PC-9 (cell line): Measurements from ENCODE around the gene CD8B. TPM values are rescaled to one million over a fixed set of nuclear protein-coding genes. Genes with fewer than 3 reads are reported as not detected.

Source experiments
- BruUV-seq: library from RNA; stranded (reverse); fragments of 400-500 nt; replicated peaks from 2 replicates; lab custom pipeline; 2021; lab: Mats Ljungman, UMichigan
- CTCF ChIA-PET: fragments of 300-600 bp; sonication (Branson Sonifier 250); formaldehyde crosslinking; loops from one replicate; lab custom pipeline; 2022; ENCODE audit warnings: antibody characterized with exemption; lab: Charles Lee
- POLR2A ChIA-PET: fragments of 300-600 bp; sonication (Branson Sonifier 250); formaldehyde crosslinking; loops from one replicate; lab custom pipeline; 2022; ENCODE audit warnings: antibody characterized with exemption; ENCODE audit not compliant: unreplicated experiment; lab: Charles Lee
- DNase-seq, 2 experiments: peaks; one replicate each; pipeline versions ENCODE4 v3.0.0 to v3.0.0-alpha.2; 2015 to 2022; ENCODE audit warnings: mixed read lengths in 1 of 2
- H2AFZ ChIP-seq: fragments of 200-600 bp; sonication (generic); 2 replicates; pipeline ENCODE4 v1.8.1; 2017; ENCODE audit warnings: antibody characterized with exemption
- H3F3A ChIP-seq: fragments of 200-600 bp; sonication (generic); 2 replicates; pipeline ENCODE4 v1.8.1; 2017; ENCODE audit warnings: antibody characterized with exemption, mild to moderate bottlenecking, low read depth; ENCODE audit not compliant: insufficient read depth
- H3K27ac ChIP-seq: fragments of 200-600 bp; sonication (generic); 2 replicates; pipeline ENCODE4 v1.6.1; 2016; ENCODE audit warnings: mixed run types
- H3K27me3 ChIP-seq: fragments of 200-600 bp; sonication (generic); 2 replicates; pipeline ENCODE4 v1.6.1; 2016; ENCODE audit warnings: low read depth, mixed run types; ENCODE audit not compliant: insufficient read depth
- H3K36me3 ChIP-seq: fragments of 200-600 bp; sonication (generic); 2 replicates; pipeline ENCODE4 v1.6.1; 2016; ENCODE audit warnings: low read depth, mixed run types
- H3K4me1 ChIP-seq: fragments of 200-600 bp; sonication (generic); replicated peaks from 2 replicates; pipeline ENCODE4 v1.6.1; 2016; ENCODE audit warnings: mixed run types; ENCODE audit not compliant: insufficient read depth
- H3K4me2 ChIP-seq: fragments of 200-600 bp; sonication (generic); 2 replicates; pipeline ENCODE4 v1.6.1; 2017; ENCODE audit warnings: mixed run types
- H3K4me3 ChIP-seq: fragments of 200-600 bp; sonication (generic); 2 replicates; pipeline ENCODE4 v1.6.1; 2016; ENCODE audit warnings: mixed run types
- H3K79me2 ChIP-seq: fragments of 200-600 bp; sonication (generic); 2 replicates; pipeline ENCODE4 v1.6.1; 2017; ENCODE audit warnings: low read depth, mixed run types
- H3K9me2 ChIP-seq: fragments of 200-600 bp; sonication (generic); 2 replicates; pipeline ENCODE4 v1.8.1; 2017; ENCODE audit warnings: mild to moderate bottlenecking; ENCODE audit not compliant: insufficient read depth
- H3K9me3 ChIP-seq: fragments of 200-600 bp; sonication (generic); 2 replicates; pipeline ENCODE4 v1.8.1; 2016; ENCODE audit warnings: low read depth; ENCODE audit not compliant: insufficient read depth
- H4K20me1 ChIP-seq: fragments of 200-600 bp; sonication (generic); 2 replicates; pipeline ENCODE4 v1.8.1; 2017; ENCODE audit not compliant: insufficient read depth
- EZH2 ChIP-seq: fragments of 200-600 bp; sonication (generic); IDR thresholded peaks from 2 replicates; pipeline ENCODE4 v1.8.0; 2017; ENCODE audit warnings: antibody characterized with exemption, low read depth
- intact Hi-C: fragments of 100-400 bp; cut with micrococcal nuclease; formaldehyde crosslinking; loops from one replicate; pipeline ENCODE4 v1.10.0; 2022; ENCODE audit not compliant: unreplicated experiment
- total RNA-seq: library from RNA; stranded (reverse); gene quantifications from 2 replicates; pipeline ENCODE4 v1.2.3, GENCODE V29; 2021
- TF ChIP-seq, protein P1 (sequence below): fragments of 200-600 bp; sonication (generic); conservative IDR thresholded peaks from 2 replicates; pipeline ENCODE4 v1.6.1; 2017; ENCODE audit warnings: mixed run types, antibody characterized with exemption, mild to moderate bottlenecking, moderate library complexity

Gene CD8B
- total RNA-seq, 1 experiment from 2014 or later = not detected

DNA sequence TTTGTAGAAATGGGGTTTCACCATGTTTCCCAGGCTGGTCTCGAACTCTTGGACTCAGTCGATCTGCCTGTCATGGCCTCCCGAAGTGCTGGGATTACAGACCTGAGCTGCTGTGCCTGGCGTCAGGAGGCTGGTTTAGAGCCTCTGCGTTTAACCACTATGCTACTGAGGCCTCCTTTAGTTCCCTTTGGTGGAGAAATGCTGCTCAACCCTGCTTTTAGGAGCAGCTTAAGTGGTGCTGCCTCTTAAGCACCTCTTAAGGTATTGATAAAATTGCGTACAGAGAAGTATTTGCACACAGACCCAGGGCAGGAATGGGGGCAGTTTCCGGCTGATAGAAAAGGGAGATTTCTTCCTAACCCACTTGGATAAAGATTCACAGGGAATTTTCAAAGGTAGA is 78.9 kb downstream of the CD8B start:
- no peak overlapping the region for H2AFZ ChIP-seq
- no peaks in the 10 kb centered on the region for H3K27me3 ChIP-seq
- H3K27ac ChIP-seq = no peak overlapping the region
- BruUV-seq = no TSS peak
- no peaks in the 10 kb centered on the region for H3K79me2 ChIP-seq
- intact Hi-C loops = no loop called here
- H3F3A ChIP-seq = no peaks in the 10 kb centered on the region
- H3K4me3 ChIP-seq = no peak overlapping the region
- no peaks in the 10 kb centered on the region for H3K4me1 ChIP-seq
- no peaks in the 10 kb centered on the region for H3K36me3 ChIP-seq
- CTCF ChIA-PET = no interaction called here
- H4K20me1 ChIP-seq = no peaks in the 10 kb centered on the region; the same call in 1 of the 2 replicates
- POLR2A ChIA-PET = no interaction called here
- H3K9me2 ChIP-seq = no peaks in the 10 kb centered on the region
- DNase-seq = no peak
- H3K9me3 ChIP-seq = no peaks in the 10 kb centered on the region
- TF ChIP-seq, protein P1, sequence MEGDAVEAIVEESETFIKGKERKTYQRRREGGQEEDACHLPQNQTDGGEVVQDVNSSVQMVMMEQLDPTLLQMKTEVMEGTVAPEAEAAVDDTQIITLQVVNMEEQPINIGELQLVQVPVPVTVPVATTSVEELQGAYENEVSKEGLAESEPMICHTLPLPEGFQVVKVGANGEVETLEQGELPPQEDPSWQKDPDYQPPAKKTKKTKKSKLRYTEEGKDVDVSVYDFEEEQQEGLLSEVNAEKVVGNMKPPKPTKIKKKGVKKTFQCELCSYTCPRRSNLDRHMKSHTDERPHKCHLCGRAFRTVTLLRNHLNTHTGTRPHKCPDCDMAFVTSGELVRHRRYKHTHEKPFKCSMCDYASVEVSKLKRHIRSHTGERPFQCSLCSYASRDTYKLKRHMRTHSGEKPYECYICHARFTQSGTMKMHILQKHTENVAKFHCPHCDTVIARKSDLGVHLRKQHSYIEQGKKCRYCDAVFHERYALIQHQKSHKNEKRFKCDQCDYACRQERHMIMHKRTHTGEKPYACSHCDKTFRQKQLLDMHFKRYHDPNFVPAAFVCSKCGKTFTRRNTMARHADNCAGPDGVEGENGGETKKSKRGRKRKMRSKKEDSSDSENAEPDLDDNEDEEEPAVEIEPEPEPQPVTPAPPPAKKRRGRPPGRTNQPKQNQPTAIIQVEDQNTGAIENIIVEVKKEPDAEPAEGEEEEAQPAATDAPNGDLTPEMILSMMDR = no peak
- TF ChIP-seq EZH2 = no peak
- no peak overlapping the region for H3K4me2 ChIP-seq

DNA sequence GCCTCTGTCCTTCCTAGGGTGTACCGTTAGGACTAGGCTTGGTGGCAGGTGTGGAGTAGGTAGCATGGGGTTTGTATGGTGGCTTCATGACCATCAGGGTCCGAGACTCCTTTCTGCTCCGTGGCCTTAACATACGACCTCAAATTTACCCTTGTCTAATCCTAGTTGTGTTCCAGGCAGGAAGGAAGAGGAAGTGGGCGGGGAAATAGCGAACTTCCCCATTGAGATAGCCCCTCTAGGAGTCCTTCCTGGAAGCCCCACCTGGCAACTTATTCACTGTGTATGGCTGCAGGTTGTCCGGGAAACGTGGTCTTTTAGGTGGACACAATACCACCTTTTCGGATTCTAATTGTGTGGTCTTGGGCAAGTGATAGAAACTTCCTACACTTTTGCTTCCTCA is 80.3 kb downstream of the CD8B start:
- no peak for TF ChIP-seq EZH2
- TF ChIP-seq, protein P1 = no peak
- no peaks in the 10 kb centered on the region; the same call in 1 of the 2 replicates for H4K20me1 ChIP-seq
- H3F3A ChIP-seq = no peaks in the 10 kb centered on the region
- no peak overlapping the region for H3K4me2 ChIP-seq
- intact Hi-C loops = no loop called here
- H3K36me3 ChIP-seq = no peaks in the 10 kb centered on the region
- no TSS peak for BruUV-seq
- H3K4me3 ChIP-seq = no peak overlapping the region
- H3K4me1 ChIP-seq = no peaks in the 10 kb centered on the region
- no peaks in the 10 kb centered on the region for H3K9me3 ChIP-seq
- ChIA-PET POLR2A (no interaction called here), CTCF (no interaction called here)
- no peaks in the 10 kb centered on the region for H3K27me3 ChIP-seq
- no peak overlapping the region for H2AFZ ChIP-seq
- no peak overlapping the region for H3K27ac ChIP-seq
- no peak for DNase-seq
- no peaks in the 10 kb centered on the region for H3K79me2 ChIP-seq
- no peaks in the 10 kb centered on the region for H3K9me2 ChIP-seq

DNA sequence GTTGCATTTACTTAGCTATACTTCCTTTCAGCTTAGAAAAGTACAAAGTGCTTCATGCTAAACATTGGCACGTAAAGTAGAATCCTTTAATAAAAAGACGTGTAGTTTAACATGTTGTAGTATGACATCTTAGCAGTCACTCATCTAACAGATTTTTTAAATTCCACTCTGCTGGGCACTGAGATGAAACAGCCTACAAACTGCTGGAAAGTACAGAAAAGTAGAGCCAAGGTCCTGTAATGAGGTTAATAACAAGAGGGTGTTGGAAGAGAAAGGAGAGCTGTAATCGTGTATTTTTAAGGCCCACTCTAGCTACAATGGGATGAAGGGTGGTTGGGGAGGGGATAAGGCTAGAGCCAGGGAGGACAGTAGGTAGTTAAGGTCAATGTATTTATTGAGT is 81.7 kb downstream of the CD8B start:
- H3K27ac ChIP-seq = no peak overlapping the region
- intact Hi-C loops = no loop called here
- H3F3A ChIP-seq = no peaks in the 10 kb centered on the region
- no peak overlapping the region for H2AFZ ChIP-seq
- no peaks in the 10 kb centered on the region; the same call in 1 of the 2 replicates for H4K20me1 ChIP-seq
- H3K9me3 ChIP-seq = no peaks in the 10 kb centered on the region
- TF ChIP-seq, protein P1 = no peak
- TF ChIP-seq EZH2 = no peak
- H3K4me2 ChIP-seq = no peak overlapping the region
- no peak overlapping the region for H3K4me3 ChIP-seq
- no peaks in the 10 kb centered on the region for H3K27me3 ChIP-seq
- no peaks in the 10 kb centered on the region for H3K36me3 ChIP-seq
- no peak for DNase-seq
- H3K4me1 ChIP-seq = no peaks in the 10 kb centered on the region
- ChIA-PET CTCF (no interaction called here), POLR2A (no interaction called here)
- no peaks in the 10 kb centered on the region for H3K79me2 ChIP-seq
- no TSS peak for BruUV-seq
- H3K9me2 ChIP-seq = no peaks in the 10 kb centered on the region
